GM13976 (cell line): ENCODE data around the gene PPP1R9B.

ENCODE experiments used
- DNase-seq: peaks from one replicate; pipeline ENCODE4 v3.0.0; 2012; ENCODE audit warnings: low spot score
- in situ Hi-C: fragments of 300-500 bp; cut with MboI; formaldehyde crosslinking; loops from one replicate; pipeline ENCODE4 v1.12.0; 2022; ENCODE audit warnings: low sequenced_read_pairs, mixed read lengths, inconsistent platforms; ENCODE audit not compliant: unreplicated experiment
- TF ChIP-seq, protein P1 (sequence below): IDR thresholded peaks from 2 replicates; pipeline ENCODE4 v1.5.1; 2012; ENCODE audit warnings: borderline replicate concordance, mild to moderate bottlenecking; ENCODE audit not compliant: insufficient read depth; ENCODE audit errors: extremely low read depth, missing control alignments, control extremely low read depth

The PPP1R9B gene

DNA sequence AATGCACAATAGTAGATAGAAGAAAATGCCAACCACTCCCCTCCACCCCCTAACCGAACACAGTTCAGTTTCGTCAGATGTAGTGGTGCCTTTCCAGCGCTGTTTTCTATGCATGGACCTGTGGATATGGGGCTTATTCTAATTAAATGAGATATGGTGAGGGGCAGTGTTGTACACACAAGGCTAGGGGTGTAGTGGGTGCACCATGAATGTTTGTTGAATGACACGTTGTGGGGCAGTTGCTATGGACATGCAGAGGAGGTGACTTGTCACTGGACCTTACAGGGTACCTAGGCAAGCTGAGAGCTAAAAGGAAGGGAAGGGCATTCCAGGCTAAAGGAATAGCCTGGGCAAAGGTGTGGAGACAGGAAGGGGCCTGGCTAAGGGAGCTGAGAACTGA, 51.9 kb downstream of the PPP1R9B start:
- in situ Hi-C loops, result no loop called here
- no peak for DNase-seq
- TF ChIP-seq, protein P1, sequence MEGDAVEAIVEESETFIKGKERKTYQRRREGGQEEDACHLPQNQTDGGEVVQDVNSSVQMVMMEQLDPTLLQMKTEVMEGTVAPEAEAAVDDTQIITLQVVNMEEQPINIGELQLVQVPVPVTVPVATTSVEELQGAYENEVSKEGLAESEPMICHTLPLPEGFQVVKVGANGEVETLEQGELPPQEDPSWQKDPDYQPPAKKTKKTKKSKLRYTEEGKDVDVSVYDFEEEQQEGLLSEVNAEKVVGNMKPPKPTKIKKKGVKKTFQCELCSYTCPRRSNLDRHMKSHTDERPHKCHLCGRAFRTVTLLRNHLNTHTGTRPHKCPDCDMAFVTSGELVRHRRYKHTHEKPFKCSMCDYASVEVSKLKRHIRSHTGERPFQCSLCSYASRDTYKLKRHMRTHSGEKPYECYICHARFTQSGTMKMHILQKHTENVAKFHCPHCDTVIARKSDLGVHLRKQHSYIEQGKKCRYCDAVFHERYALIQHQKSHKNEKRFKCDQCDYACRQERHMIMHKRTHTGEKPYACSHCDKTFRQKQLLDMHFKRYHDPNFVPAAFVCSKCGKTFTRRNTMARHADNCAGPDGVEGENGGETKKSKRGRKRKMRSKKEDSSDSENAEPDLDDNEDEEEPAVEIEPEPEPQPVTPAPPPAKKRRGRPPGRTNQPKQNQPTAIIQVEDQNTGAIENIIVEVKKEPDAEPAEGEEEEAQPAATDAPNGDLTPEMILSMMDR, result no peak

DNA sequence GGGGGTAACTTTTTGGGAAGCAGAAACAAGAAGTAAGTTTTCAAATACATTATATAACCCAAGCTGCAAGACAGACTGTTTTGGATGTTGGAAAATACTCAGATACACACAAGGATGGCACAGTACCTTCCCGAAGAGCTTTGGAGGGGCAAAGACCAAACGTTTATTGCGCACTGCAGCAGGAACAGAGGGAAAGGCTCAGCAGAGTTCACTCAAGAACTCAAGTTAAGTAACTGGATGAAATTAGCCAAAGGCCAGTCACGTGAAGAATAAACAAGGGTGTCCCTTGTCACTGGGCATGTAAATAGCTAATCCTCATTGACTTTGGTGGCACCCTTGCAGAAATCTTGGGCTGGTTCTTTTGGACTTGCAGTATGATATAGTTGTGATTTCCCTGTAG, 52.6 kb downstream of the PPP1R9B start:
- no peak for DNase-seq
- TF ChIP-seq, protein P1, result no peak
- in situ Hi-C loops, result no loop called here

DNA sequence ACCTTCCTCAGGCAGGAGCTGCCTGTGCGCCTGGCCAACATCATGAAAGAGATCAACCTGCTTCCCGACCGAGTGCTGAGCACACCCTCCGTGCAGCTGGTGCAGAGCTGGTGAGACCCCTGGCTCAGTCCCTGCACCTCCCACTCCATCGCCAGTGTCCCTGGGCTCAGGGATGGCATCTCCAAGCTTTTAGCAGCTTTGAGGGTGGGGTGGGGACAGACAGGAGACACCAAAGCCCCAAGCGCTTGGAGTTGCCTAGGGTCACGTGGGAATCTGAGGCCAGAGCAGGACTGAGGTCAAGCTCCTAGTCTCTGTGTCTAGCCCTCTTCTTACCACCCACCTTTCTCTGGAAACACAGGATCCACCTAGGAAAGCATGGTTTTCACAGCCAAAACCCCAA, 53.0 kb downstream of the PPP1R9B start:
- TF ChIP-seq, protein P1, result no peak
- in situ Hi-C loops, result no loop called here
- no peak for DNase-seq

DNA sequence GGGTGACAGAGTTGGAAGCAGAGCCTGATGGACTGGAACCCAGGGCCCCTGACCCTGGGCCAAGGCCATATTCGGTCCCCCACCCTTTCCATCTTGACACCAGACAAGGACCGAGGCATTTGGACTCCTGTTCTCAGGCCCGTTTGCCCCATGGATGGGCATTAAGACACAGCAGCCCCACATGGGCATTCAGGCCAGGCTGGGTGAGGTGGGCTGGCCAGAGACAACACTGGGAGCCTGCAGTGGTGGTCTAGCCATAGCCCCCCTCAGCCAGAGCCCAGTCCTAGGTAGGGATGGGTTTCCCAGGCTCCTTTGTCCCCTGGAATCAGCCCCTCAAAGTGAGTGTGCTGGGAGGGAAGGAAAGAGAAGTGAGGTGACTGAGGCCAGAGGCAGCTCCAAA, 53.7 kb downstream of the PPP1R9B start:
- in situ Hi-C loops, result no loop called here
- TF ChIP-seq, protein P1, result no peak
- no peak for DNase-seq

DNA sequence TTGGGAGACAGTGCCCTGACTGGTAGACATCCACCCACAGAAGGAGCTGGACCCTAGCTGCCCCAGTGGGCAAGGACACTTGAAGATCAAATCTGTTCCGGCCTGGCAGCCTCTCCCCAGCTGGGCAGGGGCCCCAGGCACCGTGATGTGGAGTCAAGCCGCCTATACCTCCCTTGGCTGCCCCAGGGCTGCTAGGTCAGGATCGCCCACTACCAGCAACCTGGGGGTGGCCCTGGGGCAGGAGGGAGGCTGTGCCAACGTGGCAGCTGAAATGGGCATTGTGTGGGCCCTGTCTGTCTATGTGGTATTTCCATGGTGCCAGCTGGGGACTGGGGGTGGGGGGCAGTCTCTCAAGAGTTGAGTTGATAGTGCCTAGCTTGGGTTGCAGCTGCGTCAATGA, 54.4 kb downstream of the PPP1R9B start:
- TF ChIP-seq, protein P1, result no peak
- no peak for DNase-seq
- in situ Hi-C loops, result no loop called here

DNA sequence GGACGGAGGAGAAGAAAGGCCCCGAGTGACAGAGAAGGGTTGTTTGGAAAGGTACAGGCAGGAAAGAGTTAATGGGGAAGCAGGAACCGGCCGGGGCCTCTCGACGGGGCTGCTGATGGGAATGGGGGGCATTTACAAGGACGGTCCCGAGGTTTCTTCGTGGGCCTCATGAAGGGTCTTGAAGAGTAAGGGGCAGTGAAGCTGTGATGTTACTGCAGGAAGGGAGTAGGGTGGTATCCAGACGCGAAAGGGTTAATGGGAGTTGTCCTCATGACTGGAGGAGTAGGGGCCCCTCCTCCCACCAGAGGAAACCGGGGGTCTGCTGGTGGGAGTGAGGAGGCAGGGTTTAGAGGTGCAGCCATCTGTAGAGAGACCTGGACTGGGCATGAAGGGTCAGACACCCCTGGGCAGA, 54.8 kb downstream of the PPP1R9B start:
- in situ Hi-C loops, result no loop called here
- DNase-seq, result no peak
- TF ChIP-seq, protein P1, result no peak
